T-helper 1 cell treated with Interleukin-12 subunit alpha and Interleukin-12 subunit beta and Interleukin-4 antibody, amounts not matched to agents 30 ng/mL and 1 ng/mL, for 36 hours (primary cell): ENCODE results near the gene PGPEP1. TPM values are rescaled to one million over a fixed set of nuclear protein-coding genes. Genes with fewer than 3 reads are reported as not detected.
"Not testable (repeated sequence)": the region's sequence is repeated elsewhere in the genome, so short reads cannot be mapped to it uniquely, and the experiment has no call there.

Experiments
- intact Hi-C: fragments of 100-400 bp; cut with micrococcal nuclease; formaldehyde crosslinking; loops from one replicate; pipeline ENCODE4 v1.15.1; 2024
- total RNA-seq: library from RNA; stranded (reverse); gene quantifications from 2 replicates; pipeline ENCODE4 v1.2.3, GENCODE V29; 2022

The PGPEP1 gene
- total RNA-seq, 1 donor from 2014 or later = 29.2 TPM

DNA sequence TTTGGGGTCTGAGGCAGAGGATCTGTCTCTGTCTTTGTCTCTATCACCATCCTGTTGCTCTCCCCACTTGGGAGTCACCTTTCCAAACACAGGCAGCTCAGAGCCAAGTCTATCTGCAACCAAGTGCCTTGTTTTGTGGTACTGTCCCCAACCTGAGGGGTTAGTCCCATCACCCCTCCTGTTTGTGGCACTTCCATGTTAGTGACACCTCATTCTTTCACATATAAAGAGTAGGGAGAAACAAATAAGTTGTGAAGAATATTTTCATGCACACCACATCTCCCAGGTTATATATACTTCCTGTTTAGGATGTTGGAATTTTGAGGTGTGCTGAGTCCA, 49.3 kb downstream of the PGPEP1 start:
- intact Hi-C loops = loop anchor here (5.0 kb wide), 2 partner anchors 38 to 197 kb away; partner anchors contain the start of gene MPV17L2

DNA sequence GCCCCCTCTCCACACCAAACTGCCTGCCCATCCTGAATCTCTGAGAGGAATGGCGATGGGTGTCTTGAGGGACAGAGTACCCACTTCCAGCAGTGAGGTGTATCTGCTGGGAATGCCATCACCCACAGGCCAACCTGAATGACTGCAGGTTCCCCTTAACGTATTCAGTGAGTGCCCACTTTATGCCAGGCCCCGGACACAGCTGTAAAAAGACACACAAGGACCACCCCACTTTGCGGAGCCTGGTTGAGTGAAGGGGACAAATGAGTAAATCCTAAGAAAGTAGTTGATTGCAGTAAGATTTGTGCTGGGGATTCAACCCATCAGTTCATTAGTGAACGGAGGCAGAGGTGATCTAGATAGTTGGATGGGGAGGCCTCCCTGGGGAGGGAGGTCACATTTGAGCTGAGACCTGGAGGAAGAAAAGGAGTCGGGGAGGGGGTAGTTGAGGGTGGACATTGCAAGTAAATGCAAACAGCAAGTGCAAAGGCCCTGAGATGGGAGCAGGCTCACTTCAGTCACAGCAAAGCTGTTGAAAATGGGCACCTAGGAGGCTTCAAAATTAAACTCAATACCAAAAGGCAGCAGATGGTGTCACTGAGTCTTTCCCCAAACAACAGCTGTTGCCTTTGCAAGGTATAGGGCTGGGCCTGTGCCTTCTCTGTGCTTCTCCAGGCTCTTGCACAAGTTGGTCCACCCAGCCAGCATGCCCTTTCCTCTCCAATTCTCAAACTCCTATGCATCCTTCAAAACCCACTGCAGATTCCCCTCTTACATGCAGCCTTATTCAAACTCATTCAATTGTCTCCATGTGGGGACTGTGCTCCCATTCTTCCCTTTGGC, 49.9 kb downstream of the PGPEP1 start:
- intact Hi-C loops = no loop called here

DNA sequence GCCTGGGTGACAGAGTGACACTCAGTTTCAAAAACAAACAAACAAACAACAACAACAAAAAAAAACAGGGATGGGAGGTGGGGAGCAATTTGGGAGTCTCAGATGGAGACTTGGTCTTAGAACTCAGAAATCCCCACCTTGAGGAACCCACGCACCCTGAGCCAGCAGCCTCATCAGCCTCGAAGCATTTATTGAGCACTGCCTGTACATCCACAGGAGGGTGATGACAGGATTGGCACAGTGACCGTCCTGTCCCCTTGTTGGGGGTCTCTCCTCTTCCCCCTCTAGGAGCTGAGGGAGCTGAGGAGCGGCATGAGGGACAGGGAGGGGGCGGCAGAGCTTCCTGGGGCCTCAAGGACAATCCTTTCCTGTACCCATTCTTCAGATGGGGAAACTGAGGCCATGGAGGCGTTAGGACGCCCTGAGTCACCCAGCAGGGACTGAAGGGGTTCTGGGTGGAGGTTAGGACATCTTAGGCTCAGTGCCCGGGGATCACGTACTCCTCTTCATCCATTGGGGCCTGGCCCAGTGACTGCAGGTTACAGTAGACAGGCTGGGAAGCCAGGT, 51.2 kb downstream of the PGPEP1 start:
- intact Hi-C loops = no loop called here

DNA sequence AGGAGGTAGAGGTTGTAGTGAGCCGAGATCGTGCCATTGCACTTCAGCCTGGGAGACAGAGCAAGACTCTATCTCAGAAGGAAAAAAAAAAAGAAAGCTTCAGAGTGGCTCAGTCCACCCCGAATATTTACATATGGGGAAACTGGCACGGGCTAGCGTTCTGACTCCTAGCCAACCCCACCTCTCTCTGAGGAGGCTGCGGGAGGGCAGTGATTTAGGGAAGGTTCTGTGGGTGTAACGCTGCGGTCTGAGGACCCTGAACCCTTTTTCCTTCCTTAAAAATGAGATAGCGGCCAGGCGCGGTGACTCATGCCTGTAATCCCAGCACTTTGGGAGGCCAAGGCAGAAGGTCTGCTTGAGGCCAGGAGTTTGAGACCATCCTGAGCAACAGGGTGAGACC, 52.0 kb downstream of the PGPEP1 start:
- intact Hi-C loops = no loop called here

DNA sequence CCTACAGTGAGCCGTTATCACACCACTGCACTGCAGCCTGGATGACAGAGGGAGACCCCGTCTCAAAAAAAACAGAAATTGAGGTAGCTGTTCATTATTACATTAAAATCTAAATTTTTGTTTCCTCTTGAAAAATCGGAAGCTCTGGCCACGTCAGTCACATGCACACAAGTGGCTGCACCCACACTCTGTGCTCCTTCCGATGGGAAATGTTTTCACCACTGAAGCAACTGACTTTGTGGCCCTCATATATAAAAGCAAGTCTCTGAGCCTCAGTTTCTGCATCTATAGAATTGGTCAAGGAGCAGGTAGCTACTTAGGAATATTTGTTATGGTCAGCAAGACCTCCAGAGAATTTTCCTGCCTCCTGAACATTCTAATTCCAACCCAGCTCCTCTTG, 52.5 kb downstream of the PGPEP1 start:
- intact Hi-C loops = no loop called here

DNA sequence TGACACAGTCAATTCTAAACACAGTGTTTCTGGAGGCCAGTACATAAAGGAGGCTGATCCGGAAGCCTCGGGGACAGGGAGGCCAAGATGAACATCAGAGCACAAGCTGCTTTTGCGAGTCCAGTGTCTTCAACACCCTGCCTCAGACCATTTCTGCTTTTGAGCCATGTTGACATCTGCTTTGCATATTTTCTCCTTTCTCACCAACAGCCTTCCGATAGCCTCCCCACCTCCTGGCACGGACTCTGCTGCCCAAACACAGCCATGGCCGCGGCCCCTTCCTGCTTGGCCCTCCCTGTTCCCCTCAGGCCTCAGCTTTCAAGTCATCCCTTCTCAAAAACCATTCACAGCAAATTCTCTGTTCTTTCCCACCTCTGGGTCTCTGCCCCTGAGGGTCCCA, 53.4 kb downstream of the PGPEP1 start:
- intact Hi-C loops = no loop called here

DNA sequence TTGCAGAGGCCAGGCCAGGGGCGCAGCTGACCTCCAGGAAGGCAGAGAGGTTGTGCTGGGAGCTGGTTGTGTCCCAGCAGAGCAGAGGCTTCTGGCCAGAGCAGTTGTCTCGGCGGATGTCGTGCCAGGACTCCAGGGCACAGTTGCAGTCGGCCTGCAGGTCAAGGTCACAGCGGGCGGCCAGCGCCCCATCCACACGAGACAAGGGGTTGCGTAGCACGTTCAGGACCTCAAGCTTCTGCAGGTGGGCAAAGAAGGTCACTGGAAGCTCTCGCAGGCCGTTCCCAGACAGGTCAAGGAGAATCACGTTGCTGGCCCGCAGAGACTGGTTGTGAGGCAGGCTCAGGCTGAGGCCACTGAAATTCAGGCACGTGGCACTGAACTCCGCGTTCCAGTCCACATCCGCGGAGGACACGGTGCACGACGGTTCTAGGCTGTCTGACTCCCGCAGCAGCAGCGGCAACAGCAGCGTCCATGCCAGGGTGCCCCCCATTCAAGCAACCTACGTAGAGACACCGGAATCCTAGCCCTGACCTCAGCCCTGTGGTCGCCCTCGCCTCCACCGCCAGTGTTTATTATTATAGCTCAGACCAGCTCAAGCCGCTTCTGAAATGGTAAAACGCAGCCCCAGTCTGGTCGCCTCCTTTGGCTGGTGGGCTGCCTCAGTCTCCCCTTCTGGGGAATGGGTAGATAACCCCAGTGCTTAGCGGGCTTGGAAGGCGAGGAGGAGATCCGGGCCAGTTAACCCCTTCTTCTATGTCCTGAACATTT, 56.3 kb downstream of the PGPEP1 start:
- intact Hi-C loops = no loop called here

DNA sequence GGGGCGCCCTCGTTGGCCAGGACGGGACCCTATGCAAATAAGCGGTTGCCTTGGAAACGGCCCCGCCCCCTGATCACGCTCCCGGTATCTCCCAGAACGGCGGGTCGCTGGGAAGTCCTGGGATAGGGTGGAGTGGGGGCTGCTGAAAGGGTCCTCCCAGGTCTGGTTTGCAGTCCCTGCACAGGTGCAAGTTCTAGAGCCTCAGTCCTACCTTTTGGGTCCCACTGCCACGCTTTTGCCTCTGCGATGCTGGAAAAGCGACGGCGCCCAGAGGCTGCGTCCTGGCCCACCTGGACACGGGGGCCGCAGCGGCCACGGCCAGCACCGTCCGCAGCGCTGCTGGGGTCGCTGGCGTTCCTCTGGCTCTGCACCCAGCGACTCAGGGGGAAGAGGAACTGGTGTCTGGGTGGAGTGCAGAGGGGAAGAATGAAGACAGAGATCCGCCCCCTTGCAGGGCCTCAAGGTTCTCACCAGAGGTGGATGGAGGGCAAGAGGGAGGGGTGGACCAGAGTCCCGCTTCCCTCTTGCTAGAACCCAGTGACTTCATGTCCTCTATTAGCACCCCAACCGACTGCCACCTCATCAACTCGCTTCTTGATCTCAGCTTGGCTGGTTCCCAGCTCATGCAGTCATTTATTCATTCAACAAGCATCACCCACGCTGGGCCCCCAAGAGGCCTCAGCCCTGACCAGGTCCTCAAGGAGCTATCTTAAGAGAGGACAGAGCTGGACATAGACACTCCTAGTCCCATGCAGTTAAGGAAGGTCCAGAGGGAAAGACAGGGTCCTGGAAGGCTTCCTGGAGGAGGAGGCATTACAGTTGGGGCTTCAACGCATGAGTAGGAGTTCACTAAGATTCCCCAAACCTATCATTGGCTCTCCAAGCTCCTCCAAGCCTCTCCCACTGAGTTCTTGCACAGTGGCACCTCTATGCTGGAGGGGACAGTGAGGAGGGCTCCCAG, 57.1 kb downstream of the PGPEP1 start, which contains the start of gene LRRC25:
Gene LRRC25 (minus strand): TSS at position 381 of the 961 bp plus-strand sequence. CDS start 659 bp downstream, outside the sequence.
- intact Hi-C loops = no loop called here

DNA sequence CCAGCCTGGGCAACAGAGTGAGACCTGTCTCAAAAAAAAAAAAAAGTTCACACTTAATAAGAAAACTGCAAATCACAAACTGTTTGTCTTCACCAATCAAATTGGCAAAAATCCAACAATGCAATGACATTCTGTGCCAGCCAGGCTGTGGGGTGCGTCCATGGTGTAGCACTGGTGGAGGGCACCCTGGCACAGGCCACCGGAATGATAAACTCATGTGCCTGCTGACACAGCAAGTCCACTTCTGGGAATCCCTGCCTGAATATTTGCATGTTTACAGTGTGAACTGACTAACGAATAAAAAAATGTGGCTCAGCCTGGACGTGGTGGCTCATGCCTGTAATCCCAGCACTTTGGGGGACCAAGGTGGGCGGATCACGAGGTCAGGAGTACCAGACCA, 58.6 kb downstream of the PGPEP1 start:
- intact Hi-C loops = no loop called here

DNA sequence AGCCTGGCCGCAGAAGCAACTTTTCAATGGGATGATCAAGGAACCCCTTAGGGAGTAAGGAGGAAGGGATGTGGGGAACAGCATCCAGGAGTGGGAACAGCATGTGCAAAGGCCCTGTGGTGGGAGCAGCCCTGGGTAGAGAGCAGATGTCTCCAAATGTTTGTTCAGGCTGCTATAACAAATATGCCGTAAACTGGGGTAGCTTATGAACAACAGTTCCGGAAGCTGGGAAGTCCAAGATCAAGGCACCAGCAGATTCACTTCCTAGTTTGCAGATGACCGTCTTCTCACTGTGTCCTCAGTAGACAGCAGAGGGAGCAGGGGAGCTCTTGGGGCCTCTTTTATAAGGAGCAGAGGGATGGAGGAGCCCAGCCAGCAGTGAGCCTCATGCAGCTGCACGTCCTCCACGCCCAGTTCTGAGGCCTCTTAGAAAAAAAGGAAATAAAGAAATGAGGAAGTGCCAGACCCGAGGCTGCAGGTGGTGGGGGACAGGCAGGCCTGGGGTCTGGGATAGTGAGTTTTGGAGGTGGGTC, 61.2 kb downstream of the PGPEP1 start:
- intact Hi-C loops = no loop called here

DNA sequence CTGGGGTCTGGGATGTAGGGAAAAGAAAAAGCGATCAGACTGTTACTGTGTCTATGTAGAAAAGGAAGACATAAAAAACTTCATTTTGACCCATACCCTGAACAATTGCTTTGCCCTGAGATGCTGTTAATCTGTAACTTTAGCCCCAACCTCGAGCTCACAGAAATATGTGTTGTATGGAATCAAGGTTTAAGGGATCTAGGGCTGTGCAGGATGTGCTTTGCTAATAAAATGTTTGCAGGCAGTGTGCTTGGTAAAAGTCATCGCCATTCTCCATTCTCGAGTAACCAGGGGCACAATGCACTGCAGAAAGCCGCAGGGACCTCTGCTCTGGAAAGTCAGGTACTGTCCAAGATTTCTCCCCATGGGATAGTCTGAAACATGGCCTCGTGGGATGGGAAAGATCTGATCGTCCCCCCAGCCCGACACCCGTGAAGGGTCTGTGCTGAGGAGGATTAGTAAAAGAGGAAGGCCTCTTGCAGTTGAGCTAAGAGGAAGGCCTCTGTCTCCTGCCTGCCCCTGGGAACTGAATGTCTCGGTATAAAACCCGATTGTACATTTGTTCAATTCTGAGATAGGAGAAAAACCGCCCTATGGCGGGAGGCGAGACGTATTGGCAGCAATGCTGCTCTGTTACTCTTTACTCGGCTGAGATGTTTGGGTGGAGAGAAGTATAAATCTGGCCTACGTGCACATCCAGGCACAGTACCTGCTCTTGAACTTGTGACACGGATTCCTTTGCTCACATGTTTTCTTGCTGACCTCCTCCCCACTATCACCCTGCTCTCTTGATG, 62.3 kb downstream of the PGPEP1 start:
- intact Hi-C loops = not testable (repeated sequence)

DNA sequence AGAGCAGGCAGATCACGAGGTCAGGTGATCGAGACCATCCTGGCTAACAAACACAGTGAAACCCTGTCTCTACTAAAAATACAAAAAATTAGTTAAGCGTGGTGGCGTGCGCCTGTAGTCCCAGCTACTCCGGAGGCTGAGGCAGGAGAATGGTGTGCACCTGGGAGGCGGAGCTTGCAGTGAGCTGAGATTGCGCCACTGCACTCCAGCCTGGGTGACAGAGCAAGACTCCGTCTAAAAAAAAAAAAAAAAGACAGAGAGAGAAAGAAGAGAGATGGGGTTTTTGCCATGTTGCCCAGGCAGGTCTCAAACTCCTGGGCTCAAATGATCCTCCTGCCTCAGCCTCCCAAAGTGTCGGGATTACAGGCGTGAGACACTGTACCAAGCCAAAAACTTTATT, 65.4 kb downstream of the PGPEP1 start:
- intact Hi-C loops = not testable (repeated sequence)

DNA sequence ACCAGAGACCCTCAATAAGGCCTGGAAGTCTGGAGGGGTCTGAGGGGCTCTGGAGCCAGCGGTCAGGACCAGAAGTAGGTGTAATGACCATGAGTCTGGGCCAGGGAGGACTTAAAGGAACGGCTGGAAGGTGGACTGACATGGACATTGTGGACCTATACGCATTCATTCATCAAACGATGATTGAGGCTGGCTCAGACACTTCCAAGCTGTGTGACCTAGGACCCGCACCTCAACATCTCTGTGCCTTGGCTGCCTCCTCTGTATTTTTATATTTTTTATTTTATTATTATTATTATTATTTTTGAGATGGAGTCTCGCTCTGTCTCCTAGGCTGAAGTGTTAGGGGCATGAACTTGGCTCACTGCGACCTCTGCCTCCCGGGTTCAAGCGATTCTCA, 66.4 kb downstream of the PGPEP1 start:
- intact Hi-C loops = no loop called here

DNA sequence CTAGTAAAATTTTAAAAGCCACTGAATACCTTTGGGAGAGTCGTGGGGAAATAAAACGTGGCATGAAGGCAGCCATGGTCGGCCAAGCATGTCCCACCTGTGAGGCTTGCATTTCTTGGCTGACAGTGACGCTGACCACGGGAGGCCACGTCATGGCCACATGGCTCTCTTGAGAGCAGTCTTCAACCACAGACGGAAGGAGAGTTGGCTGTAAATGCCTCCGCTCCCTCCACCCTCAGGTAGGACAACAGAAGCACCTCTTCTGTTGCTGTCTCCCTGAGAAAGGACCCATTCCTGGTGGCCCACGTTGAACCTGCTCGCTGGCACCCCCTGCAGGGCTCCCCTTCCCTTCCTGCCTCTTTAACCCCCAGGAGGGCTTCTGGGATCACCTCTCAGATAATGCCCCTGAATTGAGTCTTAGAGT, 67.7 kb downstream of the PGPEP1 start:
- intact Hi-C loops = no loop called here

DNA sequence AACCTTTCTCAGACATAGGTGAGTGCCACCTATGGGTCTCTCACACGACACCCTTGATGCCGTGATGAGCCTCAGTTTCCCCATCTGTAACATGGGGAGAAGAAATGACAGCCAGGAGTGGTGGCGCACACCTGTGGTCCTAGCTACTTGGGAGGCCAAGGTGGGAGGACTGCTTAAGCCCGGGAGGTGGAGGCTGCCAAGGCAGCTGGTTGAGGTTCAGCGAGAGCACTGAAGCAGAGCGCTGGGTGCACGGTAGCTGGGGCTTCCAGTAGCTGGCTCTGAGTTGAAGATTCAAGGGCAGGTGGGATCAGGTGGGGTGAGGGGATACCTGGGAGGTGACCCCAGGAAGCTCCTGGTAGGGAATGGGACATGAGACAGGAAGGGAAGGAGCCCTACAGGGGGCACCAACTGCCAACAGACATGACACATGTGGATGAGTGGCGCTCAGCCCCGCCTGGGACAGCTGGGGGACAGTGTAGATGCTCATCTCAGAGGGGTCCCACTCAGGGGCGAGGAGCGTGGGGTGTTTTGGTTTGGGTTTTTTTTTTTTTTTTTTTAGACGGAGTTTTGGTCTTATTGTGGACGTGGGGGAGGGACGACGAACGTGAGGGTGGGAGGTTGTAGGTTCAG, 72.3 kb downstream of the PGPEP1 start:
- intact Hi-C loops = no loop called here

DNA sequence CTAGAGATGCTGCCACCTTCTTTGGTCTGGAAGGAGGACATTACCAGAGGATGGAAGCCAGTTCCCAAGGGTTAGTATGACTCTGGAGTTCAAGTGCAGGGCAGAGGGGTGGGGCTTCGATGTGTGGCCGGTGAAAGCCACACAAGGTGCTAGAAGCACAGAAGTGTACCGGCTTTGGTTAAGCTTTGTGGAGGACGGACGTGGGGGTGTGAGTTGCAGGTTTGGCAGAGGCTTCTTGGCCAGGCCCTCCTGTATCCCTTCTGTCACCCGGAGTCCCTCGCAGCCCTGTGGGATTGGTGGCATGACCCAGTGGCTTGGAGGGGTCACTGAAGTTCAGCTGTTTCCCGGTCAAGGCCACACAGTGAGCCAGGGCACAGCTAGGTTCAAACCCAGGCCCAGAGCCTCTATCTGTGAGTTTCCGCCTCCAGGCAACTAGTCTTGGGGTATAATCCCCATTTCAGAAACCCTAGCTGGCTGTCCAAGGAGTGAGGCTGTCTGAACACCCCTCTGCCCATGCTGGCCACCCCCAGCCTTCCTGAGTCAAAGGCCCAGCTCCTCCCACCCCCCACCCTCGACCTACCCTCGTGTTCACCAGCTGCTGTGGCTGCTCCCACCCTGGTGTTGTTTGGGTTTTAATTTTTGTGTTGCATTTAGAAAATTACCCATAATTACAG, 74.2 kb downstream of the PGPEP1 start:
- intact Hi-C loops = loop anchor here (5.0 kb wide), 3 partner anchors 317 to 467 kb away; partner anchors contain the start of genes MAST3 and UPF1

DNA sequence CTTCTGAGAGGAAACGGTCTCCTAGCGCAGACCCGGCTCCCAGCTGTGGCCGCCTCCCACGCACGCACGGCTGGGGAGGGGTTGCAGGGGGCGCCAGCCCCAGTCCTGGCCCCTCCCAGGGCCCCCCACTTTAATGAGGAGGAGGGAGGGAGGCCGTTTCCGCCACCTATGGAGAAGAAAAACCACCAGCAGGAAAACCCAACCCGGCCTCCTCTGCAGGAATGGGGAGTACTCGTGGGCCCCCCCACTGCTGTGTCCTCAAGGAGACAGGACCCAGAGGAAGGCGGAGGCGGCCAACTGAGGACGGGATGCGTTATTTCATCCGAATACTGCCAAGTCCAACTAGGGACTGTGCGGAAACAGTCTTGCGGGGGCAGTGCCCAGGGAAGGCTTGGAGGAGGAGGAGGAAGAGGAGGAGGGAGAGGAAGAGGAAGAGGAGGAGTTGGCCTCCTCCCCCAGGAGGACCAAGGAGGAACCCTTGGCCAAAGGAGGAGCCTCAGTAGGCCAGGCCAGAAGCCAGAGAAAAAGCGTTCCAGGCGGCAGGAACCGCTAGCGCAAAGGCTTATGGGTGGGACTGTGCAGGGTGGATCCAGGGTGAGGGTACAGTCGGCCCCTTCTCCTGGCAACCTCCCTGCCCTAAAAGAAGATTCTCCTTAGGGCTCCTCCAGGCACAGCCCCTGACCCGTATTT, 74.9 kb downstream of the PGPEP1 start:
- intact Hi-C loops = loop anchor here (5.0 kb wide), 3 partner anchors 318 to 468 kb away; partner anchors contain the start of genes MAST3 and UPF1

DNA sequence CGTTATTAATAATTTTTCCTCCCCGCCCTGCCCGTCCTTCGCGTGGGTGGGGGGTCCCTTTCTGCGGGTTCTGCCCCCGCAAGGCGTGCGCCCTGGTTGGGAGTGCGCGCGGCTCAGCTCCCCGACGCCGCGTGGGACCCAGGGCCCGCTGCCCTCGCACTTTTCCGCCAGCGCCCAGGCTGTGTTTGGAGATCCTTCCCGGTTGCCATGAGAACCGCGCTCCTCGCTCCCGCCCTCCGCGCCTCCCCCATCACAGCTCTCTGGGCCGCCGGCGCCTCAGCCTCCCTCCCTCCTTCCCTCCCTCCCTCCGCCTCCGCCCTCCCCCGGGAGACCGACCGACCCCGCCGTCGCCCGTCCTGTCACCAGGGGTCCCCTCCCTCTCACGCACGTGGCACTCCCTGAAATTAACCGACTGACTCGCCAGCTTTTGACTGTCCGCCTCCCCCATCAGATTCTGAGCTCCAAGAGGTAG, 76.4 kb downstream of the PGPEP1 start:
- intact Hi-C loops = loop anchor here (5.0 kb wide), 3 partner anchors 320 to 470 kb away; partner anchors contain the start of genes MAST3 and UPF1
